Left lung (tissue), 10 donors: ENCODE data around the gene ABCB1. TPM values are rescaled to one million over a fixed set of nuclear protein-coding genes. Genes with fewer than 3 reads are reported as not detected.

Source experiments
- ATAC-seq: fragments of 200-7000 bp; cut with Tn5 transposase; one replicate; pipeline ENCODE4 v1.9.1; 2020; ENCODE audit warnings: moderate library complexity
- DNase-seq, 4 donors: peaks; one replicate each; pipeline ENCODE4 v3.0.0-alpha.2; 2013 to 2020
- H3K27ac ChIP-seq, 2 donors: fragments of 200-600 bp; sonication (generic) in 1 of 2; one replicate each; pipeline versions ENCODE4 v1.5.0 to v1.8.0; 2020 to 2021
- H3K27me3 ChIP-seq, 2 donors: fragments of 200-600 bp; sonication (generic) in 1 of 2; one replicate each; pipeline versions ENCODE4 v1.5.0 to v1.8.0; 2020 to 2021
- H3K36me3 ChIP-seq, 2 donors: fragments of 200-600 bp; sonication (generic) in 1 of 2; one replicate each; pipeline versions ENCODE4 v1.5.0 to v1.8.0; 2020 to 2021
- H3K4me1 ChIP-seq, 2 donors: fragments of 200-600 bp; one replicate each; pipeline ENCODE4 v1.8.0; 2021
- H3K4me3 ChIP-seq, 2 donors: fragments of 200-600 bp; sonication (generic) in 1 of 2; one replicate each; pipeline versions ENCODE4 v1.5.0 to v1.8.0; 2020 to 2021; ENCODE audit warnings: mild to moderate bottlenecking in 1 of 2
- H3K9me3 ChIP-seq, 2 donors: fragments of 200-600 bp; sonication (generic) in 1 of 2; one replicate each; pipeline versions ENCODE4 v1.5.0 to v1.8.0; 2020 to 2021
- CTCF ChIP-seq, 2 donors: fragments of 200-600 bp; sonication (generic) in 1 of 2; IDR thresholded peaks; one replicate each; pipeline versions ENCODE4 v1.5.0 to v1.8.0; 2021; ENCODE audit warnings: antibody characterized with exemption in 2 of 2
- intact Hi-C, 2 donors: fragments of 100-400 bp; cut with DNase I; formaldehyde crosslinking; loops; one replicate each; pipeline versions ENCODE4 v1.11.2 to v1.14.2; 2022
- polyA plus RNA-seq, 6 donors: library from polyadenylated mRNA; unstranded; fragments of 120-200 nt; gene quantifications; one replicate each; pipeline ENCODE4 v1.2.1, GENCODE V29; 2013; ENCODE audit not compliant: insufficient read length in 6 of 6
- total RNA-seq, 2 donors: library from RNA; stranded (reverse); fragmentation: NEBNext Ultra II Directional; extraction: Animal tissue kit (Norgen Biotek cat#: 25700); gene quantifications; one replicate each; pipeline ENCODE4 v1.2.1, GENCODE V29; 2021
- donor health status: DM: no; HTN: yes; CAD: no.
- donor health status: DM: no; HTN: no; CAD: no.

Gene ABCB1
- total and polyA plus RNA-seq, 8 donors = 0.31 to 7.0 (median 1.0) TPM

- Histone ChIP-seq H3K27ac (no peak overlapping the region), H3K36me3 (no peaks in the 10 kb centered on the region), H3K4me1 (peaks cover 5 to 16% of the 10 kb centered on the region in 2 donors), H3K27me3 (peaks cover 4 to 40% of the 10 kb centered on the region in 2 donors), H3K9me3 (no peaks in the 10 kb centered on the region), H3K4me3 (peak overlapping the region; percentile 46 to 60)
- TF ChIP-seq CTCF (IDR thresholded peaks at IDR 0.05) = no peak
- DNase-seq (peak in 2 of 4 donors; percentile 32 to 78), ATAC-seq (peak; percentile 47)
- intact Hi-C loops = no loop called here
Measured at GRCh38 chr7:87628780-87629569, 28.3 kb upstream of the ABCB1 start.

GRCh38 chr7:87627634-87627994, 26.9 kb upstream of the ABCB1 start:
- no peak for TF ChIP-seq CTCF (IDR thresholded peaks at IDR 0.05)
- DNase-seq (peak in 2 of 4 donors; percentile 9 to 78), ATAC-seq (peak; percentile 25)
- peaks cover 4 to 40% of the 10 kb centered on the region in 2 donors for H3K27me3 ChIP-seq
- intact Hi-C loops = no loop called here
- peaks cover 5 to 16% of the 10 kb centered on the region in 2 donors for H3K4me1 ChIP-seq
- H3K27ac ChIP-seq = no peak overlapping the region
- H3K36me3 ChIP-seq = no peaks in the 10 kb centered on the region
- H3K4me3 ChIP-seq = peak overlapping the region; percentile 46 to 60
- H3K9me3 ChIP-seq = no peaks in the 10 kb centered on the region

GRCh38 chr7:87625101-87625500, 24.4 kb upstream of the ABCB1 start:
- Histone ChIP-seq H3K36me3 (no peaks in the 10 kb centered on the region), H3K27ac (no peak overlapping the region), H3K27me3 (peaks cover 4 to 32% of the 10 kb centered on the region in 2 donors), H3K4me3 (no peak overlapping the region), H3K9me3 (no peaks in the 10 kb centered on the region), H3K4me1 (peaks cover 5 to 16% of the 10 kb centered on the region in 2 donors)
- DNase-seq (no peak), ATAC-seq (no peak)
- intact Hi-C loops = no loop called here
- TF ChIP-seq CTCF (IDR thresholded peaks at IDR 0.05) = no peak

GRCh38 chr7:87624628-87625027, 23.9 kb upstream of the ABCB1 start:
- Histone ChIP-seq H3K36me3 (no peaks in the 10 kb centered on the region), H3K4me3 (no peak overlapping the region), H3K27me3 (peaks cover 4 to 27% of the 10 kb centered on the region in 2 donors), H3K27ac (no peak overlapping the region), H3K9me3 (no peaks in the 10 kb centered on the region), H3K4me1 (peaks cover 5 to 16% of the 10 kb centered on the region in 2 donors)
- intact Hi-C loops = no loop called here
- no peak for TF ChIP-seq CTCF (IDR thresholded peaks at IDR 0.05)
- ATAC-seq (no peak), DNase-seq (no peak)

GRCh38 chr7:87615197-87615596, 14.5 kb upstream of the ABCB1 start:
- Histone ChIP-seq H3K27ac (no peak overlapping the region), H3K9me3 (no peaks in the 10 kb centered on the region), H3K4me3 (no peak overlapping the region), H3K4me1 (no peaks in the 10 kb centered on the region), H3K36me3 (no peaks in the 10 kb centered on the region), H3K27me3 (no peaks in the 10 kb centered on the region)
- DNase-seq (no peak), ATAC-seq (no peak)
- intact Hi-C loops = no loop called here
- no peak for TF ChIP-seq CTCF (IDR thresholded peaks at IDR 0.05)
